GM19372 (cell line): Measurements from ENCODE around the gene RAG1.

Experiments used
- ATAC-seq: cut with Tn5 transposase; IDR thresholded peaks from one replicate; pipeline ENCODE4 v1.9.1; 2021; ENCODE audit warnings: mild to moderate bottlenecking, low read depth, moderate library complexity; ENCODE audit not compliant: unreplicated experiment

Gene RAG1

GRCh38 chr11:36627006-36627405, 59.2 kb downstream of the RAG1 start:
- no peak for ATAC-seq

GRCh38 chr11:36627471-36627870, 59.7 kb downstream of the RAG1 start:
- ATAC-seq = no peak

GRCh38 chr11:36628141-36628540, 60.3 kb downstream of the RAG1 start:
- ATAC-seq = no peak

- no peak for ATAC-seq
Observed at GRCh38 chr11:36628765-36629244, 61.0 kb downstream of the RAG1 start.
